Neural progenitor cell (in vitro differentiated cells): Measurements from ENCODE around the gene BEND6. TPM values are rescaled to one million over a fixed set of nuclear protein-coding genes. Genes with fewer than 3 reads are reported as not detected.
"Not testable (repeated sequence)": the region's sequence is repeated elsewhere in the genome, so short reads cannot be mapped to it uniquely, and the experiment has no call there.

ENCODE experiments used
- DNase-seq: peaks from one replicate; pipeline ENCODE4 v3.0.0-alpha.2; 2016; ENCODE audit warnings: low spot score
- H2AFZ ChIP-seq: fragments of 200-600 bp; sonication (generic); replicated peaks from 2 replicates; pipeline ENCODE4 v1.6.1; 2016; ENCODE audit warnings: antibody characterized with exemption
- H3F3A ChIP-seq: fragments of 200-600 bp; sonication (generic); 2 replicates; pipeline ENCODE4 v1.6.1; 2016; ENCODE audit warnings: antibody characterized with exemption, low read depth
- H3K27ac ChIP-seq: fragments of 200-600 bp; sonication (generic); 2 replicates; pipeline ENCODE4 v1.5.1; 2016; ENCODE audit warnings: mild to moderate bottlenecking
- H3K27me3 ChIP-seq: fragments of 200-600 bp; sonication (generic); 2 replicates; pipeline ENCODE4 v1.6.1; 2016; ENCODE audit warnings: mild to moderate bottlenecking, moderate library complexity
- H3K36me3 ChIP-seq: fragments of 200-600 bp; sonication (generic); 2 replicates; pipeline ENCODE4 v1.5.1; 2016
- H3K4me1 ChIP-seq: fragments of 200-600 bp; sonication (generic); 2 replicates; pipeline ENCODE4 v1.6.1; 2016; ENCODE audit warnings: mixed run types
- H3K4me2 ChIP-seq: fragments of 200-600 bp; sonication (generic); 2 replicates; pipeline ENCODE4 v1.6.1; 2016
- H3K4me3 ChIP-seq: fragments of 200-600 bp; sonication (generic); 2 replicates; pipeline ENCODE4 v1.5.1; 2016
- H3K79me2 ChIP-seq: fragments of 200-600 bp; sonication (generic); 2 replicates; pipeline ENCODE4 v1.6.1; 2016; ENCODE audit warnings: low read depth
- H3K9ac ChIP-seq: fragments of 200-600 bp; sonication (generic); 2 replicates; pipeline ENCODE4 v1.6.1; 2016
- H3K9me3 ChIP-seq: fragments of 200-600 bp; sonication (generic); 2 replicates; pipeline ENCODE4 v1.5.1; 2016; ENCODE audit warnings: low read depth
- H4K20me1 ChIP-seq: fragments of 200-600 bp; sonication (generic); 2 replicates; pipeline ENCODE4 v1.6.1; 2016; ENCODE audit warnings: low read depth
- H3K27ac Mint-ChIP-seq: 3 replicates; pipeline ENCODE4 v1.8.0; 2021; ENCODE audit warnings: mixed read lengths
- H3K27me3 Mint-ChIP-seq: 2 replicates; pipeline ENCODE4 v1.8.0; 2022; ENCODE audit warnings: low read depth, mild to moderate bottlenecking, inconsistent platforms, moderate library complexity, mixed read lengths; ENCODE audit not compliant: insufficient read depth
- H3K36me3 Mint-ChIP-seq: 3 replicates; pipeline ENCODE4 v1.8.0; 2021; ENCODE audit warnings: mixed read lengths
- H3K4me1 Mint-ChIP-seq: 3 replicates; pipeline ENCODE4 v1.8.0; 2021; ENCODE audit warnings: mixed read lengths
- H3K4me3 Mint-ChIP-seq: 3 replicates; pipeline ENCODE4 v1.8.0; 2021; ENCODE audit warnings: mild to moderate bottlenecking, moderate library complexity, mixed read lengths
- H3K9me3 Mint-ChIP-seq: 3 replicates; pipeline ENCODE4 v1.8.0; 2020; ENCODE audit warnings: mixed read lengths
- CTCF ChIP-seq: fragments of 200-600 bp; sonication (generic); IDR thresholded peaks from 2 replicates; pipeline ENCODE4 v1.5.1; 2017; ENCODE audit warnings: antibody characterized with exemption, mild to moderate bottlenecking
- EZH2 ChIP-seq: fragments of 200-600 bp; sonication (generic); IDR thresholded peaks from 2 replicates; pipeline ENCODE4 v1.6.1; 2017; ENCODE audit warnings: antibody characterized with exemption, mild to moderate bottlenecking, moderate library complexity
- EZH2phosphoT487 ChIP-seq: fragments of 200-600 bp; sonication (generic); IDR thresholded peaks from 2 replicates; pipeline ENCODE4 v1.6.1; 2017; ENCODE audit warnings: antibody characterized with exemption
- total RNA-seq: library from RNA; depleted of rRNA; stranded (reverse); fragments of >200 nt; gene quantifications from 2 replicates; pipeline ENCODE4 v1.2.3, GENCODE V29; 2015; ENCODE audit warnings: low replicate concordance

The BEND6 gene
- total RNA-seq, 1 donor from 2014 or later: 2.4 TPM

- no peaks in the 10 kb centered on the region for H3K4me1 Mint-ChIP-seq
- H2AFZ ChIP-seq: no peak overlapping the region
- no peaks in the 10 kb centered on the region for H3K27me3 ChIP-seq
- no peaks in the 10 kb centered on the region for H3K36me3 Mint-ChIP-seq
- H4K20me1 ChIP-seq: no peaks in the 10 kb centered on the region
- no peak overlapping the region for H3K9ac ChIP-seq
- no peak overlapping the region for H3K27ac ChIP-seq
- no peaks in the 10 kb centered on the region for H3F3A ChIP-seq
- peaks cover 10% of the 10 kb centered on the region for H3K9me3 Mint-ChIP-seq
- H3K4me3 Mint-ChIP-seq: no peak overlapping the region
- no peak for DNase-seq
- H3K79me2 ChIP-seq: no peaks in the 10 kb centered on the region
- no peak overlapping the region for H3K4me2 ChIP-seq
- no peak overlapping the region for H3K4me3 ChIP-seq
- no peaks in the 10 kb centered on the region for H3K36me3 ChIP-seq
- no peak for TF ChIP-seq CTCF
- no peak for TF ChIP-seq EZH2
- TF ChIP-seq EZH2phosphoT487: no peak
- peaks cover 5% of the 10 kb centered on the region for H3K9me3 ChIP-seq
- peaks cover 2% of the 10 kb centered on the region for H3K27me3 Mint-ChIP-seq
- no peak overlapping the region for H3K27ac Mint-ChIP-seq
- no peaks in the 10 kb centered on the region for H3K4me1 ChIP-seq
These were observed 44.1 kb downstream of the BEND6 start for GRCh38 chr6:56999049-56999448.

- H3K36me3 Mint-ChIP-seq, H3K4me1 ChIP-seq, H3F3A ChIP-seq, H4K20me1 ChIP-seq, H3K27ac ChIP-seq, H3K9me3 ChIP-seq, H3K79me2 ChIP-seq, H3K4me1 Mint-ChIP-seq, DNase-seq, H3K27ac Mint-ChIP-seq, H3K9ac ChIP-seq, H3K27me3 Mint-ChIP-seq, H2AFZ ChIP-seq, H3K4me3 Mint-ChIP-seq, H3K27me3 ChIP-seq, H3K4me2 ChIP-seq, H3K36me3 ChIP-seq, H3K4me3 ChIP-seq: not testable (repeated sequence)
- H3K9me3 Mint-ChIP-seq: peaks cover 10% of the 10 kb centered on the region
These were observed 44.8 kb downstream of the BEND6 start for GRCh38 chr6:56999748-57000147.

- no peaks in the 10 kb centered on the region for H3K79me2 ChIP-seq
- TF ChIP-seq EZH2phosphoT487 (no peak), EZH2 (no peak), CTCF (no peak)
- H3K4me3 ChIP-seq: no peak overlapping the region
- peaks cover 10% of the 10 kb centered on the region for H3K9me3 Mint-ChIP-seq
- no peaks in the 10 kb centered on the region for H3K4me1 ChIP-seq
- H3K27me3 ChIP-seq: no peaks in the 10 kb centered on the region
- no peaks in the 10 kb centered on the region for H3K36me3 Mint-ChIP-seq
- H3K4me1 Mint-ChIP-seq: no peaks in the 10 kb centered on the region
- no peak overlapping the region for H3K9ac ChIP-seq
- no peak overlapping the region for H3K4me3 Mint-ChIP-seq
- no peaks in the 10 kb centered on the region for H3K36me3 ChIP-seq
- no peaks in the 10 kb centered on the region for H4K20me1 ChIP-seq
- DNase-seq: no peak
- H3F3A ChIP-seq: no peaks in the 10 kb centered on the region
- H3K27ac Mint-ChIP-seq: no peak overlapping the region
- H3K27ac ChIP-seq: no peak overlapping the region
- no peak overlapping the region for H2AFZ ChIP-seq
- peaks cover 5% of the 10 kb centered on the region for H3K9me3 ChIP-seq
- no peak overlapping the region for H3K4me2 ChIP-seq
- peaks cover 4% of the 10 kb centered on the region for H3K27me3 Mint-ChIP-seq
These were observed 47.3 kb downstream of the BEND6 start for GRCh38 chr6:57002197-57002596.

GRCh38 chr6:57004292-57004691, 49.4 kb downstream of the BEND6 start:
- H2AFZ ChIP-seq: no peak overlapping the region
- DNase-seq: no peak
- no peak overlapping the region for H3K27ac ChIP-seq
- H3K4me1 Mint-ChIP-seq: no peaks in the 10 kb centered on the region
- H3K27me3 Mint-ChIP-seq: peaks cover 2% of the 10 kb centered on the region
- no peak overlapping the region for H3K27ac Mint-ChIP-seq
- no peak for TF ChIP-seq CTCF
- no peak for TF ChIP-seq EZH2
- no peak for TF ChIP-seq EZH2phosphoT487
- H3K9me3 ChIP-seq: no peaks in the 10 kb centered on the region
- peaks cover 3% of the 10 kb centered on the region for H3K9me3 Mint-ChIP-seq
- H3F3A ChIP-seq: no peaks in the 10 kb centered on the region
- no peaks in the 10 kb centered on the region for H3K79me2 ChIP-seq
- no peaks in the 10 kb centered on the region for H4K20me1 ChIP-seq
- no peaks in the 10 kb centered on the region for H3K36me3 ChIP-seq
- H3K27me3 ChIP-seq: no peaks in the 10 kb centered on the region
- H3K36me3 Mint-ChIP-seq: no peaks in the 10 kb centered on the region
- no peak overlapping the region for H3K4me2 ChIP-seq
- no peak overlapping the region for H3K9ac ChIP-seq
- no peak overlapping the region for H3K4me3 ChIP-seq
- H3K4me1 ChIP-seq: no peaks in the 10 kb centered on the region
- H3K4me3 Mint-ChIP-seq: no peak overlapping the region
